NCI-H2029 (cell line): ENCODE data around the gene PCIF1.
A peak's percentile ranks its signal among the peaks of the same experiment; 100 is the strongest.
"Not testable (repeated sequence)": the region's sequence is repeated elsewhere in the genome, so short reads cannot be mapped to it uniquely, and the experiment has no call there.

Experiments
- DNase-seq: peaks from one replicate; lab custom pipeline; 2025; lab: John Stamatoyannopoulos, UW

The PCIF1 gene

GRCh38 chr20:45947110-45947866, 12.8 kb downstream of the PCIF1 start:
- DNase-seq, result no peak

- DNase-seq, result no peak
Measured at GRCh38 chr20:45948261-45948733, 13.8 kb downstream of the PCIF1 start.

GRCh38 chr20:45948742-45949541, 14.5 kb downstream of the PCIF1 start:
- no peak for DNase-seq

GRCh38 chr20:45949542-45950329, 15.3 kb downstream of the PCIF1 start:
- DNase-seq, result no peak

- DNase-seq, result no peak
Measured at GRCh38 chr20:45950330-45950646, 15.8 kb downstream of the PCIF1 start.

GRCh38 chr20:45951925-45952834, 17.7 kb downstream of the PCIF1 start:
- DNase-seq, result no peak

- no peak for DNase-seq
Measured at GRCh38 chr20:45952861-45953260, 18.4 kb downstream of the PCIF1 start.

- no peak for DNase-seq
Measured at GRCh38 chr20:45953672-45954071, 19.2 kb downstream of the PCIF1 start.

- DNase-seq, result not testable (repeated sequence)
Measured at GRCh38 chr20:45956326-45956725, 21.8 kb downstream of the PCIF1 start.

GRCh38 chr20:45957021-45957941, 22.8 kb downstream of the PCIF1 start:
- DNase-seq, result no peak

- no peak for DNase-seq
Measured at GRCh38 chr20:45958593-45958992, 24.1 kb downstream of the PCIF1 start.

- no peak for DNase-seq
Measured at GRCh38 chr20:45959126-45959525, 24.6 kb downstream of the PCIF1 start.

- no peak for DNase-seq
Measured at GRCh38 chr20:45959956-45960630, 25.6 kb downstream of the PCIF1 start.

- no peak for DNase-seq
Measured at GRCh38 chr20:45962031-45962755, 27.7 kb downstream of the PCIF1 start.

GRCh38 chr20:45963059-45964005, 28.8 kb downstream of the PCIF1 start:
- peak; percentile 11 for DNase-seq

- DNase-seq, result no peak
Measured at GRCh38 chr20:45964006-45964400, 29.5 kb downstream of the PCIF1 start.

GRCh38 chr20:45965169-45966002, 30.9 kb downstream of the PCIF1 start:
- no peak for DNase-seq
